ENCODE data around the gene DZIP3. TPM values are rescaled to one million over a fixed set of nuclear protein-coding genes. Genes with fewer than 3 reads are reported as not detected.

Gene DZIP3
- total and polyA plus RNA-seq, 10 of the 15 experiments (the other 5 are each of a cell fraction or from before 2014, with no cell fraction given), result 4.3 to 15.6 (median 9.2) TPM

DNA sequence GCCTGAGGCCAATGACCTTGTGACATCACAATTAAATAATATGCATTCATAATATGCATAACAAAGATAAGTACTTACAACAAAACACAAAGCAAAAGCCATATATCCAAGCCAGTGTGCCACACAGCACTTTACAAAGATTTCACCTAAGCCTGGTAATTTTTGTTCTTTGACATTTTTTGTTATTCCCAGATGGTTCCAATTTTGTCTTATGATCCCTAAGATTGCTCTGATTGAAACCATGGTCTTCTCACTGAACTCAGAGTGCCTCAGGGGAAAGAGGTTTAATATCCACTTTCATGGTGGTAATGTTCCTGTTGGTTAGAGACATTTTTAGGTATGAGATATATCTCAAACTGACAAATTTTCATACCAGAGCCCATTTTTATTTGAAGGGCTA, 138.6 kb downstream of the DZIP3 start:
- H4K20me1 ChIP-seq (ENCODE audit: control insufficient read depth, insufficient read depth), result no peaks in the 10 kb centered on the region
- RAD21 ChIA-PET (ENCODE audit: unreplicated experiment), result no interaction called here
- in situ Hi-C loops (cut with MboI), result no loop called here
- ATAC-seq (no peak), FAIRE-seq (no peak), DNase-seq (ENCODE audit: low read depth, low spot score) (no peak)
- SMC1A ChIA-PET (ENCODE audit: uncharacterized antibody, unreplicated experiment), result no interaction called here
- H2AFZ ChIP-seq (ENCODE audit: control insufficient read depth, low read depth, low read length), result no peak overlapping the region
- no peak overlapping the region for H3K4me3 ChIP-seq
- TF ChIP-seq SMARCA5 (IDR thresholded peaks at IDR 0.05), result no peak
- no peak for TF ChIP-seq ASH2L (IDR thresholded peaks at IDR 0.05; ENCODE audit: borderline replicate concordance, low read depth)
- no peak for TF ChIP-seq SPI1 (IDR thresholded peaks at IDR 0.05; ENCODE audit: borderline replicate concordance, insufficient read depth, low read depth, low read length)
- no peak for TF ChIP-seq BHLHE40 (IDR thresholded peaks at IDR 0.05; ENCODE audit: borderline replicate concordance in 1 of 2, low read depth in 2 of 2, low read length in 1 of 2)
- no peak for TF ChIP-seq RBBP5 (conservative IDR thresholded peaks at IDR 0.05)
- TF ChIP-seq, protein P1, sequence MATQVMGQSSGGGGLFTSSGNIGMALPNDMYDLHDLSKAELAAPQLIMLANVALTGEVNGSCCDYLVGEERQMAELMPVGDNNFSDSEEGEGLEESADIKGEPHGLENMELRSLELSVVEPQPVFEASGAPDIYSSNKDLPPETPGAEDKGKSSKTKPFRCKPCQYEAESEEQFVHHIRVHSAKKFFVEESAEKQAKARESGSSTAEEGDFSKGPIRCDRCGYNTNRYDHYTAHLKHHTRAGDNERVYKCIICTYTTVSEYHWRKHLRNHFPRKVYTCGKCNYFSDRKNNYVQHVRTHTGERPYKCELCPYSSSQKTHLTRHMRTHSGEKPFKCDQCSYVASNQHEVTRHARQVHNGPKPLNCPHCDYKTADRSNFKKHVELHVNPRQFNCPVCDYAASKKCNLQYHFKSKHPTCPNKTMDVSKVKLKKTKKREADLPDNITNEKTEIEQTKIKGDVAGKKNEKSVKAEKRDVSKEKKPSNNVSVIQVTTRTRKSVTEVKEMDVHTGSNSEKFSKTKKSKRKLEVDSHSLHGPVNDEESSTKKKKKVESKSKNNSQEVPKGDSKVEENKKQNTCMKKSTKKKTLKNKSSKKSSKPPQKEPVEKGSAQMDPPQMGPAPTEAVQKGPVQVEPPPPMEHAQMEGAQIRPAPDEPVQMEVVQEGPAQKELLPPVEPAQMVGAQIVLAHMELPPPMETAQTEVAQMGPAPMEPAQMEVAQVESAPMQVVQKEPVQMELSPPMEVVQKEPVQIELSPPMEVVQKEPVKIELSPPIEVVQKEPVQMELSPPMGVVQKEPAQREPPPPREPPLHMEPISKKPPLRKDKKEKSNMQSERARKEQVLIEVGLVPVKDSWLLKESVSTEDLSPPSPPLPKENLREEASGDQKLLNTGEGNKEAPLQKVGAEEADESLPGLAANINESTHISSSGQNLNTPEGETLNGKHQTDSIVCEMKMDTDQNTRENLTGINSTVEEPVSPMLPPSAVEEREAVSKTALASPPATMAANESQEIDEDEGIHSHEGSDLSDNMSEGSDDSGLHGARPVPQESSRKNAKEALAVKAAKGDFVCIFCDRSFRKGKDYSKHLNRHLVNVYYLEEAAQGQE (IDR thresholded peaks at IDR 0.05; ENCODE audit: low read depth, low read length), result no peak
- TF ChIP-seq CHD4 (IDR thresholded peaks at IDR 0.05), result no peak
- CTCF ChIA-PET, result no interaction called here
- H3K36me3 ChIP-seq (ENCODE audit: control insufficient read depth in 2 of 2, insufficient read depth in 2 of 2, low read length in 1 of 2), result no peaks in the 10 kb centered on the region
- no peak overlapping the region for H3K4me2 ChIP-seq (ENCODE audit: control insufficient read depth, insufficient read depth)
- intact Hi-C loops (cut with micrococcal nuclease; ENCODE audit: unreplicated experiment), result no loop called here
- no peaks in the 10 kb centered on the region for H3K79me2 ChIP-seq (ENCODE audit: control insufficient read depth, insufficient read depth, low read length)
- no peak overlapping the region for H3K27ac ChIP-seq (ENCODE audit: control insufficient read depth, insufficient read depth)
- POLR2A ChIA-PET, result interaction anchor here (0.6 kb wide), 2 partner anchors 56 to 114 kb away, joined by 3 to 5 read pairs; no protein-coding TSS in a partner anchor
- no TSS peak for BruUV-seq (replicated peaks)
- peaks cover 0 to 2% of the 10 kb centered on the region in 2 experiments; a peak in 1 of 4 replicates for H3K27me3 ChIP-seq (replicated peaks in 1 of 2; ENCODE audit: control insufficient read depth in 2 of 2, insufficient read depth in 2 of 2, low read length in 1 of 2)
- no peaks in the 10 kb centered on the region for H3K4me1 ChIP-seq (ENCODE audit: control insufficient read depth, insufficient read depth, low read length)
- no peaks in the 10 kb centered on the region for H3K9me3 ChIP-seq (replicated peaks; ENCODE audit: control insufficient read depth, insufficient read depth, low read length)
- no peak overlapping the region for H3K9ac ChIP-seq (ENCODE audit: control insufficient read depth, insufficient read depth, low read length)
